Fibroblast of the aortic adventitia (primary cell): ENCODE data around the gene IGSF3. TPM values are rescaled to one million over a fixed set of nuclear protein-coding genes. Genes with fewer than 3 reads are reported as not detected.

Experiments used
- DNase-seq: peaks from one replicate; pipeline ENCODE4 v3.0.0-alpha.2; 2010; ENCODE audit warnings: low read depth
- H3K4me3 ChIP-seq: 2 replicates; pipeline ENCODE4 v1.5.1; 2011; ENCODE audit warnings: low read depth, mild to moderate bottlenecking, control low read depth, low read length, moderate library complexity
- CTCF ChIP-seq: IDR thresholded peaks from 2 replicates; pipeline ENCODE4 v1.5.1; 2011; ENCODE audit warnings: mild to moderate bottlenecking, low read length, control low read depth, inconsistent platforms; ENCODE audit not compliant: insufficient read depth
- total RNA-seq: library from RNA; depleted of rRNA; stranded (reverse); fragments of >200 nt; gene quantifications from 2 replicates; pipeline ENCODE4 v1.2.3, GENCODE V29; 2012; ENCODE audit warnings: low replicate concordance

The IGSF3 gene
- total RNA-seq, 1 donor: 0.27 TPM

DNA sequence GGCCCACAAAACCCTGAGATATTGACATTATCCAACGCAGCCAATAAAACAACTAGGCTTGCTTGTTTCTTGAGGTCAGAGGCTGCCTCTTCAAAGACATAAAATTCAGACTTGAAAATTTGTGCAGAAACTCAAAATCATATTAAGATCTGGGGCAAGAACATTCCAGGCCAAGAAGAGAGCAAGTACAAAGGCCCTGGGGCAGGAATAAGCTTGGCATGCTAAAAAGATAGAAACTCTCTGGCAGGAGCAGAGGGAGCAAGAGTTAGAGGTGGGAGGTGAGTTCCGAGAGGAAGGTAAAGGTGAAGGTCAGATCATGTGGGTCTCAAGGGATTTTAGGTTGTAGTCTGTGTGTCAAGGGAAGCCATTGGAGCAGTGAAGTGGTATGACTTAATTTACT is 8.8 kb upstream of the IGSF3 start:
- DNase-seq: no peak
- no peak for TF ChIP-seq CTCF
- no peak overlapping the region for H3K4me3 ChIP-seq

GRCh38 chr1:116674751-116675150 is 7.2 kb upstream of the IGSF3 start:
- no peak overlapping the region for H3K4me3 ChIP-seq
- no peak for DNase-seq
- TF ChIP-seq CTCF: no peak

DNA sequence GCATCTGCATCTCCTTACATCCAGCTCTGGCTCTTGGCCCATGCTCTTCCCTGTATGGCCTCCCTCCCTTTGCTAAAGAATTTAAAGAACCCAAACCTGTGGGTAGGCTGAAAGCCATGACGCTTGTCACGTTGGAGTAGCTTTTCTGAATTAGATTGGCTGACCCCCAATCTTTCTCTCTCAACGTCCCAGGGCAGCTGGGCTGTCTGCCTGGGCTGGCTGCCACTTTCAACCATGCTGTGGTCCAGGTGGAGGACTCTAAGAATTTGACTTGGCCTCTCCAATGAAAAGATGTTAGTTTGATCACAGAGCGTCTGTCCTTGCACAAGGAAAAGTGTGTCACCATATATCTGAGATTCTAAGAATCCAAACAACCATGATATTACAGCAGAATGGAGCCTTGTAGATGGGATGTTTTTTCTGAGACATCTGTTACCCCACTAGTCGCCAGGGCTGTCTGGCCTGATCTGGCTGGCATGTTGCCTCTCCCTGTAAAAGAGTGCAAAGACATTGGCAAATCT is 6.5 kb upstream of the IGSF3 start:
- DNase-seq: no peak
- no peak for TF ChIP-seq CTCF
- H3K4me3 ChIP-seq: no peak overlapping the region

DNA sequence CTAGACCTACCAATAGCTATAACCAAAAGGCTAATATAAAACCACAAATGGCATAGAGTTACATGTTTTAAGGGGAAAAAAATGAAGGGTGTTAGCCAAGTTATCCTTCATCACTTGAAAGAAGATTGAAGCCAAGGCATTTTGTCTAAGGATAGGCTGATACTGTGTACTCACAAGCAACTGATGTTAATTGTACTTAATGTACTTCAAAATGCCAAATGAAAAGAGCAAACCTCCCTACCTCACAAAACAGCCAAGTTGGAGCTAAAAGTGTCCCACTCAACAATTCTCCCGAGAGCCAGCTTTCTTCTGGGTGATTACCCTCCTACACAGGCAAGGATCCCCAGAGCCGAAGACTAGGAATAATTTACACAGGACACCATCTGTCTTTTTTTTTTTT is 4.4 kb upstream of the IGSF3 start:
- no peak overlapping the region for H3K4me3 ChIP-seq
- no peak for DNase-seq
- no peak for TF ChIP-seq CTCF

DNA sequence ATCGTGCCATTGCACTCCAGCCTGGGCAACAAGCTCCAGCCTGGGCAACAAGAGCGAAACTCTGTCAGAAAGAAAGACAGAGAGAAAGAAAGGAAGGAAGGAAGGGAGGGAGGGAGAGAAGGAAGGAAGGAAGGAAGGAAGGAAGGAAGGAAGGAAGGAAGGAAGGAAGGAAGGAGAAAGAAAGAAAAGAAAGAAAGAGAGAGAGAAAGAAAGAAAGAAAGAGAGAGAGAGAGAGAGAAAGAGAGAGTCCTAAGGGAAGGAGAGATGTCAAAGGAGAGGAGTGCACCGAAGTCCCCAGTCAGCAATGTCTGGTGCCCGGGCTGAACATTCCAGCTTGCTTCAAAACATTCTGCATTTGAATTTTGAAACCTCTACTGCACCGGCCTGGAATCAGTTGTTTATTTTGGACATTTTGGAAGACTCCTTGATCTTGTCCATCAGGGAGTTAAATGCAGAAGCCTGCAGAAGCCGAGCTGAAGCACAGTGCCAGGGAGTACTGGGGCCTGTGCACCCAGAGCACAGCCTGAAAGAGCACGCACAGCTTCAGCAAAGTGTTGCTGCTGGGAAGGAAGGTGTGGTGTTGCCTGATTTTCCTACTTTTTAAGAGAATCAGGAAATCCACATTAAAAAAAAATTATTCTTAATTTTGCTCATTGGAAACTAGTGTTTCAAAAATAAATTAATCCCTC is 3.7 kb upstream of the IGSF3 start:
- H3K4me3 ChIP-seq: no peak overlapping the region
- no peak for DNase-seq
- no peak for TF ChIP-seq CTCF

GRCh38 chr1:116668277-116668676 is 744 bp upstream of the IGSF3 start:
- DNase-seq: no peak
- no peak overlapping the region for H3K4me3 ChIP-seq
- no peak for TF ChIP-seq CTCF
